ENCODE measurements around the gene EEA1.

GRCh38 chr12:92951006-92951405 lies 21.9 kb upstream of the EEA1 start:
- TF ChIP-seq, protein P1, sequence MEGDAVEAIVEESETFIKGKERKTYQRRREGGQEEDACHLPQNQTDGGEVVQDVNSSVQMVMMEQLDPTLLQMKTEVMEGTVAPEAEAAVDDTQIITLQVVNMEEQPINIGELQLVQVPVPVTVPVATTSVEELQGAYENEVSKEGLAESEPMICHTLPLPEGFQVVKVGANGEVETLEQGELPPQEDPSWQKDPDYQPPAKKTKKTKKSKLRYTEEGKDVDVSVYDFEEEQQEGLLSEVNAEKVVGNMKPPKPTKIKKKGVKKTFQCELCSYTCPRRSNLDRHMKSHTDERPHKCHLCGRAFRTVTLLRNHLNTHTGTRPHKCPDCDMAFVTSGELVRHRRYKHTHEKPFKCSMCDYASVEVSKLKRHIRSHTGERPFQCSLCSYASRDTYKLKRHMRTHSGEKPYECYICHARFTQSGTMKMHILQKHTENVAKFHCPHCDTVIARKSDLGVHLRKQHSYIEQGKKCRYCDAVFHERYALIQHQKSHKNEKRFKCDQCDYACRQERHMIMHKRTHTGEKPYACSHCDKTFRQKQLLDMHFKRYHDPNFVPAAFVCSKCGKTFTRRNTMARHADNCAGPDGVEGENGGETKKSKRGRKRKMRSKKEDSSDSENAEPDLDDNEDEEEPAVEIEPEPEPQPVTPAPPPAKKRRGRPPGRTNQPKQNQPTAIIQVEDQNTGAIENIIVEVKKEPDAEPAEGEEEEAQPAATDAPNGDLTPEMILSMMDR (IDR thresholded peaks at IDR 0.05): no peak
- no peak for TF ChIP-seq EZH2 (IDR thresholded peaks at IDR 0.05)

All from neural progenitor cell (in vitro differentiated cells).